ENCODE results near the gene IGSF11.
A peak's percentile ranks its signal among the peaks of the same experiment; 100 is the strongest.
"Not testable (repeated sequence)": the region's sequence is repeated elsewhere in the genome, so short reads cannot be mapped to it uniquely, and the experiment has no call there.

Gene IGSF11

GRCh38 chr3:118863731-118864322 is 170.8 kb downstream of the IGSF11 start:
- peak; percentile 3 to 26 for DNase-seq

GRCh38 chr3:118859950-118860349 is 174.7 kb downstream of the IGSF11 start:
- DNase-seq: no peak

- not testable (repeated sequence) for DNase-seq
These were observed 183.0 kb downstream of the IGSF11 start for GRCh38 chr3:118851466-118852193.

GRCh38 chr3:118850687-118851086 is 184.0 kb downstream of the IGSF11 start:
- DNase-seq: no peak

Data from SHP77 (cell line).